GM12873 (cell line): Measurements from ENCODE around the gene PTPRZ1.

Source experiments
- CTCF ChIP-seq: IDR thresholded peaks from 2 replicates; pipeline ENCODE4 v1.5.1; 2012; ENCODE audit warnings: low read depth, mild to moderate bottlenecking, moderate library complexity, low read length, control low read depth; ENCODE audit not compliant: insufficient read depth; ENCODE audit errors: missing control alignments

The PTPRZ1 gene

GRCh38 chr7:122067077-122067476 is 194.1 kb downstream of the PTPRZ1 start:
- TF ChIP-seq CTCF: no peak

DNA sequence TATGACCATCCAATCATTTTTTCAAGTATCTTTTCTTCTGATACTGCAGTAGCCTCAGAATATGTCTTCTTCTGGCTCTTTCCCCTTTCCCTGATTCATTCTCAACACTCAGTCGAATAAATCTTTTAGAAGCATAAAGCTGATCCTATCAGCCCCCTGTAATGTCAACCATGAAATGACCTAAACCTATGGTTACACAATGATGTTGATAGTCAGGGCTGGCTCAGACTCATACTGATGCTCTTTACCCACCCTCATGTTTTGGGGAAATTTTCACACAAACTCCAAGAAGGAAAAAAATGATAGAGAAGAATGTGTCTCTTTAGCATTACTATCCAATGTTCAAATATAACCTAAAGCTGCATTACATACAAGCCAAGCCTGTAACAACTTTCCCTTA is 195.1 kb downstream of the PTPRZ1 start:
- no peak for TF ChIP-seq CTCF

GRCh38 chr7:122068999-122069398 is 196.0 kb downstream of the PTPRZ1 start:
- TF ChIP-seq CTCF: no peak

DNA sequence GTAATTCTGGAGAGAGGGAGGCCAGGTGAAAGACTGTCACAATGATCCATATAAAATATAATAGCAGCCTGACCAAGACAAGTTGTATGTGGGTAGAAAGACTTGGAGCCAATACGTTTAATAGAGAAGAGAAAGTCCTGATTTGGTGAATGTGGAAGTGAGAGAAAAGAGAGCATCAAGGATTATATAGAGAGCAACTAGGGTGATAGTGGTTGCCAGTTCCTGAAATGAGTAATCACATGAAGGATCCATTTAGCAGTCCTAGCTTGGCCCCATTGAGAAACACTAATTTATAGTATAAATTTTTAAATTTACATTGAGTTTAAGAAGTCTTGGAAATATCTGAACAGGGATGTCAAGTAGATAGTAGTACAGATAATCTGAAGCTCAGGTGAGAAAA is 197.1 kb downstream of the PTPRZ1 start:
- no peak for TF ChIP-seq CTCF

DNA sequence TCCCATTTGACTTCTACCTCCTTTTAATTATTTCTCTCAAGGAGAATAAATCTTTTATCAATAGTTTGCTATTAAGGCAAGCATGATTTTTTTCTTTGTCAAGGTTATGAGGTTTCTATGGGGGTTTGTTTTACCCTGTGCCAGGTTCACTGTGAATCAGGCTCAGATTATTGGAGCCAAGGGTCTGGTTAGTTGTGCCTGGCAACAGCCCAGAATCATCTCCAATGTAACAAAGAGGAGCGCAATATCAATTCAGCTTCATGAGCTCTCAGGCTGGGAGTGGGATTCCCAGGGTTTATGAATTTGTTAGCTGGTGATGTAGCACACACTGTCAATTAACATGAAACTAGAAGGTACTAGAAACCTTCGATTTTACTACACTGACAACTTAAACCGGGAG is 197.9 kb downstream of the PTPRZ1 start:
- TF ChIP-seq CTCF: no peak

GRCh38 chr7:122072272-122072671 is 199.3 kb downstream of the PTPRZ1 start:
- TF ChIP-seq CTCF: no peak

- no peak for TF ChIP-seq CTCF
Observed at GRCh38 chr7:122072924-122073599, 200.1 kb downstream of the PTPRZ1 start.
